ENCODE data around the gene SEC61A1.
A peak's percentile ranks its signal among the peaks of the same experiment; 100 is the strongest.

The SEC61A1 gene

GRCh38 chr3:128078322-128078721, 26.1 kb downstream of the SEC61A1 start:
- no peak for DNase-seq (ENCODE audit: low read depth)

GRCh38 chr3:128078875-128079274, 26.6 kb downstream of the SEC61A1 start:
- no peak for DNase-seq (ENCODE audit: low read depth)

- no peak for DNase-seq (ENCODE audit: low read depth)
Observed at GRCh38 chr3:128079823-128080222, 27.6 kb downstream of the SEC61A1 start.

- no peak for DNase-seq (ENCODE audit: low read depth)
Observed at GRCh38 chr3:128080323-128081080, 28.3 kb downstream of the SEC61A1 start.

- DNase-seq (ENCODE audit: low read depth) = no peak
Observed at GRCh38 chr3:128081226-128081625, 29.0 kb downstream of the SEC61A1 start.

- DNase-seq (ENCODE audit: low read depth) = no peak
Observed at GRCh38 chr3:128081846-128082245, 29.6 kb downstream of the SEC61A1 start.

GRCh38 chr3:128082546-128082945, 30.3 kb downstream of the SEC61A1 start:
- no peak for DNase-seq (ENCODE audit: low read depth)

- no peak for DNase-seq (ENCODE audit: low read depth)
Observed at GRCh38 chr3:128083396-128083795, 31.2 kb downstream of the SEC61A1 start.

- no peak for DNase-seq (ENCODE audit: low read depth)
Observed at GRCh38 chr3:128083980-128084674, 31.9 kb downstream of the SEC61A1 start.

GRCh38 chr3:128084675-128085021, 32.4 kb downstream of the SEC61A1 start:
- DNase-seq (ENCODE audit: low read depth) = no peak

GRCh38 chr3:128089135-128089534, 36.9 kb downstream of the SEC61A1 start:
- DNase-seq (ENCODE audit: low read depth) = no peak

GRCh38 chr3:128091586-128091985, 39.3 kb downstream of the SEC61A1 start:
- DNase-seq (ENCODE audit: low read depth) = no peak

- no peak for DNase-seq (ENCODE audit: low read depth)
Observed at GRCh38 chr3:128094295-128095151, 42.3 kb downstream of the SEC61A1 start.

- peak; percentile 54 for DNase-seq (ENCODE audit: low read depth)
Observed at GRCh38 chr3:128095222-128095703, 43.0 kb downstream of the SEC61A1 start.

GRCh38 chr3:128098234-128098633, 46.0 kb downstream of the SEC61A1 start:
- no peak for DNase-seq (ENCODE audit: low read depth)

GRCh38 chr3:128100161-128100560, 47.9 kb downstream of the SEC61A1 start:
- no peak for DNase-seq (ENCODE audit: low read depth)

- DNase-seq (ENCODE audit: low read depth) = no peak
Observed at GRCh38 chr3:128100638-128101037, 48.4 kb downstream of the SEC61A1 start.

- no peak for DNase-seq (ENCODE audit: low read depth)
Observed at GRCh38 chr3:128103136-128103676, 51.0 kb downstream of the SEC61A1 start.

- DNase-seq (ENCODE audit: low read depth) = no peak
Observed at GRCh38 chr3:128107834-128108233, 55.6 kb downstream of the SEC61A1 start.

- no peak for DNase-seq (ENCODE audit: low read depth)
Observed at GRCh38 chr3:128111147-128111546, 58.9 kb downstream of the SEC61A1 start.

- DNase-seq (ENCODE audit: low read depth) = peak; percentile 36
Observed at GRCh38 chr3:128112357-128112968, 60.2 kb downstream of the SEC61A1 start.

Measured in T-helper 22 cell (primary cell).